CD4-positive, alpha-beta T cell treated with Interleukin-1 beta for 1 hour (primary cell): ENCODE results near the gene R3HDML.
"Not testable (repeated sequence)": the region's sequence is repeated elsewhere in the genome, so short reads cannot be mapped to it uniquely, and the experiment has no call there.

ENCODE experiments used
- DNase-seq, 2 donors: peaks; one replicate each; pipeline ENCODE4 v3.0.0-alpha.2; 2020 to 2022

Gene R3HDML

GRCh38 chr20:44331201-44331600, 5.6 kb upstream of the R3HDML start:
- DNase-seq: no peak

- no peak for DNase-seq
Measured at GRCh38 chr20:44334306-44334705, 2.5 kb upstream of the R3HDML start.

GRCh38 chr20:44334709-44335108, 2.1 kb upstream of the R3HDML start:
- DNase-seq: no peak

GRCh38 chr20:44335675-44336074, 1.2 kb upstream of the R3HDML start:
- no peak for DNase-seq

GRCh38 chr20:44336086-44336485, 757 bp upstream of the R3HDML start:
- no peak for DNase-seq

GRCh38 chr20:44342248-44342647, 5.4 kb downstream of the R3HDML start:
- DNase-seq: no peak

- no peak for DNase-seq
Measured at GRCh38 chr20:44343162-44343675, 6.4 kb downstream of the R3HDML start.

- DNase-seq: no peak
Measured at GRCh38 chr20:44344723-44345122, 7.9 kb downstream of the R3HDML start.

GRCh38 chr20:44345147-44345546, 8.3 kb downstream of the R3HDML start:
- no peak for DNase-seq

GRCh38 chr20:44345941-44346340, 9.1 kb downstream of the R3HDML start:
- DNase-seq: not testable (repeated sequence)

GRCh38 chr20:44348168-44348659, 11.4 kb downstream of the R3HDML start:
- no peak for DNase-seq

- no peak for DNase-seq
Measured at GRCh38 chr20:44349349-44349748, 12.5 kb downstream of the R3HDML start.

GRCh38 chr20:44350567-44350966, 13.7 kb downstream of the R3HDML start:
- DNase-seq: no peak

- DNase-seq: no peak
Measured at GRCh38 chr20:44354979-44355497, 18.2 kb downstream of the R3HDML start.

GRCh38 chr20:44355498-44356352, 18.9 kb downstream of the R3HDML start, which contains the start of gene HNF4A:
TSS of gene HNF4A (plus strand) at chr20:44355699. CDS start at chr20:44355805, 106 bp downstream.
- DNase-seq: no peak

- no peak for DNase-seq
Measured at GRCh38 chr20:44356353-44356723, 19.5 kb downstream of the R3HDML start.

- DNase-seq: no peak
Measured at GRCh38 chr20:44357020-44357419, 20.2 kb downstream of the R3HDML start.

- DNase-seq: no peak
Measured at GRCh38 chr20:44357555-44358125, 20.8 kb downstream of the R3HDML start.

GRCh38 chr20:44358776-44359175, 21.9 kb downstream of the R3HDML start:
- no peak for DNase-seq

GRCh38 chr20:44360221-44360620, 23.4 kb downstream of the R3HDML start:
- no peak for DNase-seq

- DNase-seq: no peak
Measured at GRCh38 chr20:44361021-44361420, 24.2 kb downstream of the R3HDML start.

GRCh38 chr20:44362466-44362940, 25.7 kb downstream of the R3HDML start:
- DNase-seq: no peak

GRCh38 chr20:44364068-44364467, 27.2 kb downstream of the R3HDML start:
- no peak for DNase-seq

- DNase-seq: no peak
Measured at GRCh38 chr20:44364780-44365179, 27.9 kb downstream of the R3HDML start.
